Measurements from ENCODE around the gene COL18A1. TPM values are rescaled to one million over a fixed set of nuclear protein-coding genes. Genes with fewer than 3 reads are reported as not detected.
"Not testable (repeated sequence)": the region's sequence is repeated elsewhere in the genome, so short reads cannot be mapped to it uniquely, and the experiment has no call there.

Gene COL18A1
- total RNA-seq, 1 donor from 2014 or later: 51.6 TPM

GRCh38 chr21:45442686-45443594 is 38.0 kb downstream of the COL18A1 start:
- intact Hi-C loops (cut with DNase I); ATAC-seq: not testable (repeated sequence)
- DNase-seq (ENCODE audit: missing footprints): peak; percentile 53

GRCh38 chr21:45443595-45444181 is 38.7 kb downstream of the COL18A1 start:
- intact Hi-C loops (cut with DNase I): no loop called here
- no peak for ATAC-seq
- DNase-seq (ENCODE audit: missing footprints): peak; percentile 62

- DNase-seq (ENCODE audit: missing footprints) (peak; percentile 23), ATAC-seq (no peak)
- intact Hi-C loops (cut with DNase I): no loop called here
These were observed 39.4 kb downstream of the COL18A1 start for GRCh38 chr21:45444385-45444784.

GRCh38 chr21:45445369-45445768 is 40.4 kb downstream of the COL18A1 start:
- intact Hi-C loops (cut with DNase I): no loop called here
- ATAC-seq: no peak
- no peak for DNase-seq (ENCODE audit: missing footprints)

GRCh38 chr21:45447821-45448220 is 42.9 kb downstream of the COL18A1 start:
- intact Hi-C loops (cut with DNase I): no loop called here
- peak; percentile 22 for DNase-seq (ENCODE audit: missing footprints)
- ATAC-seq: no peak

GRCh38 chr21:45448283-45448809 is 43.4 kb downstream of the COL18A1 start:
- ATAC-seq (no peak), DNase-seq (ENCODE audit: missing footprints) (peak; percentile 22)
- intact Hi-C loops (cut with DNase I): no loop called here

GRCh38 chr21:45448810-45449657 is 44.1 kb downstream of the COL18A1 start:
- no peak for ATAC-seq
- peak; percentile 34 for DNase-seq (ENCODE audit: missing footprints)

GRCh38 chr21:45449658-45450422 is 44.9 kb downstream of the COL18A1 start:
- ATAC-seq: no peak
- intact Hi-C loops (cut with DNase I): no loop called here
- peak; percentile 45 for DNase-seq (ENCODE audit: missing footprints)

More at GRCh38 chr21:45448810-45449657, 44.1 kb downstream of the COL18A1 start:
- intact Hi-C loops (cut with DNase I): no loop called here

- DNase-seq (ENCODE audit: missing footprints) (peak; percentile 39), ATAC-seq (no peak)
- intact Hi-C loops (cut with DNase I): no loop called here
These were observed 45.6 kb downstream of the COL18A1 start for GRCh38 chr21:45450423-45451090.

- DNase-seq (ENCODE audit: missing footprints) (peak; percentile 62), ATAC-seq (no peak)
- intact Hi-C loops (cut with DNase I): no loop called here
These were observed 46.3 kb downstream of the COL18A1 start for GRCh38 chr21:45451091-45451740.

- peak; percentile 41 for DNase-seq (ENCODE audit: missing footprints)
- no peak for ATAC-seq
- intact Hi-C loops (cut with DNase I): no loop called here
These were observed 46.8 kb downstream of the COL18A1 start for GRCh38 chr21:45451771-45452182.

GRCh38 chr21:45452696-45453307 is 47.8 kb downstream of the COL18A1 start:
- intact Hi-C loops (cut with DNase I): no loop called here
- DNase-seq (ENCODE audit: missing footprints) (no peak), ATAC-seq (no peak)

- intact Hi-C loops (cut with DNase I): no loop called here
These were observed 48.5 kb downstream of the COL18A1 start for GRCh38 chr21:45453308-45453950.

GRCh38 chr21:45454060-45454925 is 49.3 kb downstream of the COL18A1 start:
- ATAC-seq (peak; percentile 3), DNase-seq (ENCODE audit: missing footprints) (peak; percentile 50)
- intact Hi-C loops (cut with DNase I): no loop called here

More at GRCh38 chr21:45453308-45453950, 48.5 kb downstream of the COL18A1 start:
- DNase-seq (ENCODE audit: missing footprints) (peak; percentile 28), ATAC-seq (no peak)

- ATAC-seq (peak; percentile 90), DNase-seq (ENCODE audit: missing footprints) (peak; percentile 76)
- intact Hi-C loops (cut with DNase I): no loop called here
These were observed 50.1 kb downstream of the COL18A1 start for GRCh38 chr21:45454926-45455673.

All from Right ventricle myocardium inferior (tissue), 1 donor.